ENCODE data around the gene SH3RF3. TPM values are rescaled to one million over a fixed set of nuclear protein-coding genes. Genes with fewer than 3 reads are reported as not detected.

SH3RF3 gene
- total RNA-seq, 1 experiment from 2014 or later = 0.34 TPM

DNA sequence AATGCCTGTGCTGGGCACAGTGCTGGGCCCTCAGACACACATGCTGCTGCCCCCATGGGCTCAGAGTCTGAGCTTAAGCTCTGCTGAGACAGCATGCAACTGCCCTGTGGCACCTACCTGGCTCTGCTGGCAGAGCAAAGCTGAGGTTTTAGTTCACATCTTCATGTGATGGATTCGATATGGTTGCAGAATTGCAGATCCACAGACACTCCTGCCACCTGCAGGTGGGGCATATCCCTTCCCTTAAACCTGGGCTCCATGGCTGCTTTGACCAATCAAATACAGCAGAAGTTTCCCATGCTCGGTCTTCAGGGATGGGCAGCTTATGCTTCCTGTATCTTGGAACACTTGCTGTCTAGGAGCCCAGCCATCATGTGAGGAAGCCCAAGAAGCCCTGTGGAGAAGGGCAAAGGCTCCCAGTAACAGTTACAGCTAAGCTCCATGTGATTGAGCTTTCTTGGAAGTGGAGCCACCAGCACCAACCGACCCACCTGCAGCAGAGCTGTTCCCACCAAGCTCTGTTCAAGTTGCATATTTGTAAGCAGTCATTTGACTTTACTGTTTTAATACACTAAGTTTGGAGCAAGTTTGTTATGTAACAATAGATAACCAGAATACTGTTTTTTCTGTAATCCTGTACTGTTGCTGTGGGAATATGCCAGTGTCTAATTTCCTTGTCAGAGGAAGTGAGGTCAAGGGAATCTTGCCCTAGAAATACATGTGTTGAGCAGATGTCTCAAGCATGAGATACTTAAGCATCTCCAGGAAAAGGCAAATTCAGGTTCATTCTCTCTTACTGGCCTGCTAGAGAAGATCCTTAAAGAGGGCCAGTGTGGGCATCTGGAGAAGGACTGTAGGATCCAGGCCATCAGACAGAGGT, 79.3 kb downstream of the SH3RF3 start:
- Histone ChIP-seq H3K36me3 (ENCODE audit: insufficient read depth, low read length) (no peaks in the 10 kb centered on the region), H3K9me3 (ENCODE audit: low read length) (no peaks in the 10 kb centered on the region), H3K4me3 (ENCODE audit: low read length) (no peak overlapping the region), H3K27me3 (ENCODE audit: low read length) (peaks cover 2% of the 10 kb centered on the region; the same call in 1 of the 2 replicates), H3K9ac (ENCODE audit: low read length) (no peak overlapping the region), H4K20me1 (ENCODE audit: insufficient read depth, low read depth, low read length) (no peaks in the 10 kb centered on the region), H3K27ac (ENCODE audit: low read length) (no peak overlapping the region), H2AFZ (ENCODE audit: low read length) (no peak overlapping the region), H3K79me2 (ENCODE audit: low read length) (no peaks in the 10 kb centered on the region), H3K4me1 (ENCODE audit: low read length) (peaks cover 79% of the 10 kb centered on the region), H3K9me2 (replicated peaks; ENCODE audit: insufficient read depth, low read length) (no peaks in the 10 kb centered on the region), H3K4me2 (ENCODE audit: low read depth, low read length, poor library complexity, severe bottlenecking) (no peak overlapping the region)
- DNase-seq = peak; percentile 78

DNA sequence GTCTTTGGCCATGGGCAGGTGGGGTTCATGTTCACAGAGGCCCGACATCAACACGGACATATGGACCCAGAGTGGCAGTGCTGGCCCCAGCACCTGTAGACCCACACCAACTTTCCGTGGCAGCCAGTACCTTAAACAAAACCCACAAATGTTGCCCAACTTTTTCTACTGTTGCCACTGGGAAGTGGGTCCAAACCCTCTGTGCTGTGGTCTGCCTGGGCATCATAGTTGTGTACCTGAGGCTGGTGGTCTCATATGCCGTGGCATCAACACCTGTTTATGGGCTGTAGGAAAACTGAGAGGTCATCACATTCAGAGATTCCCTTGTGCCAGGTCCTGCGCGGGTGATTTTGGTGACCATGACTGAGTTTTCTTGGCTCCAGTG, 79.9 kb downstream of the SH3RF3 start:
- no peak for DNase-seq
- Histone ChIP-seq H3K79me2 (ENCODE audit: low read length) (no peaks in the 10 kb centered on the region), H3K4me1 (ENCODE audit: low read length) (peaks cover 83% of the 10 kb centered on the region), H3K27ac (ENCODE audit: low read length) (no peak overlapping the region), H3K4me3 (ENCODE audit: low read length) (no peak overlapping the region), H4K20me1 (ENCODE audit: insufficient read depth, low read depth, low read length) (no peaks in the 10 kb centered on the region), H3K9me2 (replicated peaks; ENCODE audit: insufficient read depth, low read length) (no peaks in the 10 kb centered on the region), H3K4me2 (ENCODE audit: low read depth, low read length, poor library complexity, severe bottlenecking) (no peak overlapping the region), H3K9ac (ENCODE audit: low read length) (no peak overlapping the region), H3K36me3 (ENCODE audit: insufficient read depth, low read length) (no peaks in the 10 kb centered on the region), H2AFZ (ENCODE audit: low read length) (no peak overlapping the region), H3K27me3 (ENCODE audit: low read length) (peaks cover 2% of the 10 kb centered on the region; the same call in 1 of the 2 replicates), H3K9me3 (ENCODE audit: low read length) (no peaks in the 10 kb centered on the region)

DNA sequence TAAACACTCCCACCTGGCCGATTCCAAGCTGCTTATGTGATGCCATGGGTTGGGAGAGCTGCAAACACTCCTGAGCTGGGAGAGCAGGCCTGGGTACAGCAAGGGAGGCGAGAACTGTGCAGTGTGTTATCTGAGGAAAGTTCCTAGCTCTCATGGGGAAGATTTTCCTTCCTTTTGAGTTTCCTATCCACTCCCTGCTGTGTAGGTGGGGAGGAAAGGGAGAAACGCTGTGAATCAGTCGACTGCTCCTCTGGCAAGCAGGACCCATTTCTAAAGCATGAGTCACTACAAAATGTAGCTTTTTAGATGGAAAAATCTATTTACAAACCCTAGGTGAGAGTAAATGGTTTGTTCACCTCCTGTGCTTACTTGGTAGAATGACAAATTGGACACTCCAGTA, 80.4 kb downstream of the SH3RF3 start:
- Histone ChIP-seq H3K27me3 (ENCODE audit: low read length) (peaks cover 2% of the 10 kb centered on the region; the same call in 1 of the 2 replicates), H3K79me2 (ENCODE audit: low read length) (no peaks in the 10 kb centered on the region), H3K27ac (ENCODE audit: low read length) (no peak overlapping the region), H3K9me3 (ENCODE audit: low read length) (no peaks in the 10 kb centered on the region), H3K36me3 (ENCODE audit: insufficient read depth, low read length) (no peaks in the 10 kb centered on the region), H4K20me1 (ENCODE audit: insufficient read depth, low read depth, low read length) (no peaks in the 10 kb centered on the region), H3K9ac (ENCODE audit: low read length) (no peak overlapping the region), H3K4me3 (ENCODE audit: low read length) (no peak overlapping the region), H3K9me2 (replicated peaks; ENCODE audit: insufficient read depth, low read length) (no peaks in the 10 kb centered on the region), H3K4me1 (ENCODE audit: low read length) (peaks cover 83% of the 10 kb centered on the region), H2AFZ (ENCODE audit: low read length) (no peak overlapping the region), H3K4me2 (ENCODE audit: low read depth, low read length, poor library complexity, severe bottlenecking) (no peak overlapping the region)
- DNase-seq = no peak

DNA sequence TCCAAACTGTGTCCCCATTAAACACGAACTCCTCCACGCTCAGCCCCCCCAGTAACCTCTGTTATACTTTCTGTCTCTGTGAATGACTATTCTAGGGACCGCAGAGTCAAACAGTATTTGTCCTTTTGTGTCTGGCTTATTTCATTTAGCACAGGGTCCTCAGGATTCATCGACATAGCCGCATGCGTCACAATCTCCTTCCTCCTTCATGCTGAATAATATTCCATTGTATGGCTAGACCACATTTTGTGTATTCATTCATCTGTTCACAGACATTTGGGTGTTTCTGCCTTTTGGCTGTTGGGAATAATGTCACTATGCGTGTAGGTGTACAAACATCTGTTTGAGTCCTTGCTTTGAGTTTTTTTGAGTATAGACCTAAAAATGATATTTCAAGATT, 80.9 kb downstream of the SH3RF3 start:
- H3K36me3 ChIP-seq (ENCODE audit: insufficient read depth, low read length) = no peaks in the 10 kb centered on the region
- H2AFZ ChIP-seq (ENCODE audit: low read length) = no peak overlapping the region
- no peaks in the 10 kb centered on the region for H3K9me3 ChIP-seq (ENCODE audit: low read length)
- H3K27me3 ChIP-seq (ENCODE audit: low read length) = peaks cover 2% of the 10 kb centered on the region; the same call in 1 of the 2 replicates
- H3K9me2 ChIP-seq (replicated peaks; ENCODE audit: insufficient read depth, low read length) = no peaks in the 10 kb centered on the region
- peaks cover 86% of the 10 kb centered on the region for H3K4me1 ChIP-seq (ENCODE audit: low read length)
- H3K79me2 ChIP-seq (ENCODE audit: low read length) = no peaks in the 10 kb centered on the region
- no peak overlapping the region for H3K4me3 ChIP-seq (ENCODE audit: low read length)
- peak overlapping the region; percentile 61 for H3K4me2 ChIP-seq (ENCODE audit: low read depth, low read length, poor library complexity, severe bottlenecking)
- H4K20me1 ChIP-seq (ENCODE audit: insufficient read depth, low read depth, low read length) = no peaks in the 10 kb centered on the region
- no peak overlapping the region for H3K9ac ChIP-seq (ENCODE audit: low read length)
- H3K27ac ChIP-seq (ENCODE audit: low read length) = peak overlapping the region; percentile 59; the same call in 1 of the 2 replicates
- no peak for DNase-seq

DNA sequence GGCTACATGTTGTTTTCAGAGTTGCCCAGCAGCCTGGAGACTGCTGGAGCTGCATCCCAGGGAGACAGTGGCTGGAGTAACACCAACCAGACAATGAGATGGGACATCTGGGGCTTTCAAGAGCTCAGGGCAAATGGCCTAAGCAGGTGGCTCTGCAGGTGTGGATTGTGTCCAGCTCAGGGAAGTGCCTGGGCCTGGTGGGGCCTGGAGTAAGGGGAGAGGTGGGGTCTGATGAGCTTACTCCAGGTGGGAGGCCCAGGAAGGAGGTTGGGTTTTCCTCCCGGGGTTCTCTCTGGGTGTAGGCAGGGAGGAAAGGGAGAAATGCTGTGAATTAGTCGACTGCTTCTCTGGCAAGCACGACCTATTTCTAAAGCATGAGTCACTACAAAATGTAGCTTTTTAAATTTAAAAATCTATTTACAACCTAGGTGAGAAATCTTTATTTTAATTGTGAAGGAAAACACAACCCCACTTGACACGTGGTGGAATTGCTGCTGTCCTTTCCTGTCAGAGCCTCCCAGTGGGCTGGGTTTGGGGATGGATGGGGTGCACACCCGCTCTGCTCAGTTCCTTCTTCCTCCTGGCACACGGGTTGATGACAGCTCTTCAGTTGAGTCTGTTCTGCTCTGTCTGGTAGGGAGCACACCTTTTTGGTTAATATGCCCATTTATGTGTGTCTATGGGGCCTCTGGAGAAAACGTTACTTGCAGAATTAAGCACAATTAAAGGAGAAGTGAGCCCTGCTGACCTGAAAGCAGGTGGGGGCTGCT, 81.6 kb downstream of the SH3RF3 start:
- DNase-seq = peak; percentile 86
- Histone ChIP-seq H3K36me3 (ENCODE audit: insufficient read depth, low read length) (no peaks in the 10 kb centered on the region), H2AFZ (ENCODE audit: low read length) (no peak overlapping the region), H3K9ac (ENCODE audit: low read length) (peak overlapping the region; percentile 31), H3K79me2 (ENCODE audit: low read length) (no peaks in the 10 kb centered on the region), H3K4me1 (ENCODE audit: low read length) (peaks cover 93% of the 10 kb centered on the region), H3K27ac (ENCODE audit: low read length) (peak overlapping the region; percentile 59), H3K4me3 (ENCODE audit: low read length) (peak overlapping the region; percentile 35; the same call in 1 of the 2 replicates), H3K9me3 (ENCODE audit: low read length) (no peaks in the 10 kb centered on the region), H3K27me3 (ENCODE audit: low read length) (peaks cover 2% of the 10 kb centered on the region; the same call in 1 of the 2 replicates), H3K9me2 (replicated peaks; ENCODE audit: insufficient read depth, low read length) (no peaks in the 10 kb centered on the region), H4K20me1 (ENCODE audit: insufficient read depth, low read depth, low read length) (no peaks in the 10 kb centered on the region), H3K4me2 (ENCODE audit: low read depth, low read length, poor library complexity, severe bottlenecking) (peak overlapping the region; percentile 61)

DNA sequence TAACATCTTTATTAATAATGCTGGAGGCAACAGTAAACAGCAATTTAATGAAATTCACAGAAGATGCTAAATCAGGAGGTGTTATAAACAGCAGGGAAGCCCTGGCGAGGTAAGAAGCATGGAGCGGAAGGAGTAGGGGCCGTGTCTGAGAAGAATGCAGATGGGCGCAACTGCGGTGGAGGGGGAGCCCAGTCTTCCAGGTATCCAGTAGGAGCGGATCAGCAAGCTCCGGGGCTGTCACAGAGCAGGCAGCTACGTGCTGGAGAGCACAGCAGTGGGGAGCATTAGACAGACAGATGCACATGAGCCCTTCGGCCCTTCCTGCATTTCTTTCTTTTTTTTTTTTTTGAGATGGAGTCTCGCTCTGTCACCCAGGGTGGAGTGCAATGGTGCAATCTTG, 82.3 kb downstream of the SH3RF3 start:
- Histone ChIP-seq H4K20me1 (ENCODE audit: insufficient read depth, low read depth, low read length) (no peaks in the 10 kb centered on the region), H3K36me3 (ENCODE audit: insufficient read depth, low read length) (no peaks in the 10 kb centered on the region), H3K4me1 (ENCODE audit: low read length) (peaks cover 92% of the 10 kb centered on the region), H3K27me3 (ENCODE audit: low read length) (peaks cover 2% of the 10 kb centered on the region; the same call in 1 of the 2 replicates), H3K9me3 (ENCODE audit: low read length) (no peaks in the 10 kb centered on the region), H3K27ac (ENCODE audit: low read length) (peak overlapping the region; percentile 52; the same call in 1 of the 2 replicates), H3K9ac (ENCODE audit: low read length) (peak overlapping the region; percentile 31), H3K79me2 (ENCODE audit: low read length) (no peaks in the 10 kb centered on the region), H3K9me2 (replicated peaks; ENCODE audit: insufficient read depth, low read length) (no peaks in the 10 kb centered on the region), H3K4me2 (ENCODE audit: low read depth, low read length, poor library complexity, severe bottlenecking) (peak overlapping the region; percentile 61), H3K4me3 (ENCODE audit: low read length) (peak overlapping the region; percentile 35; the same call in 1 of the 2 replicates), H2AFZ (ENCODE audit: low read length) (no peak overlapping the region)
- no peak for DNase-seq

DNA sequence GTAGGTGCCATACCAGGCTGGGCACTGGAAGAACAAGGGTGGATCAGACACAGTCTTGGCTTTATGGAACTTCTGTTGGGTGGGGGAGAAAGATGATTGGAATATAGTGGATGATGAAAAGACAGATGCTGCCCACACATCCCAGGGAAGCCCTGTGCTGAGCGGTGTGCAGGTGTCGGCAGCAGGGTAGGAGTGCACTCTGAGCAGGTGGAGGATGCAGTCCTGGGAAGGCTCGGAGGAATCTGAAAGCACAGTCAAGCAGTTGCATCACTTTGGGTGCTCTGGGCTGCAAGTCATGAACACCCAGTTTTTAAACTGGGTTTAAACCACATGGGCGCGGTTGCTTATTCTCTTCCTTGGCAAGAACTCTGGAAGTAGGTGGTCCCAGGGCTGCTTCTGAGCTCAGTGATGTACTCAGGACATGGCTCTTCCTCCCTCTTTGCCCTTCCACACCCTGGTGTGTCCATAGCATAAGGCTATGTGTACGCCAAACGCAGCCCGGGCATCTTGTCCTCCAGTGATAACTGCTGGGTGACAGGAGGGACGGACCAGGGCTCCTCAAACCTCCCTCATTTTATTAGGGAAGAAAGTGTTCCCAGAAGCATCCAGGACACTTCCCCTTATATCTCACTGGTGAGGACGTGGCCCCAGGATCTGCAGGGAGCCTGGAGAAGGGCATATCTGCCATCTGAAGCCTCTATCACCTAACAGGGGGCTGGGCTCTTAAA, 84.0 kb downstream of the SH3RF3 start:
- H3K79me2 ChIP-seq (ENCODE audit: low read length) = no peaks in the 10 kb centered on the region
- no peaks in the 10 kb centered on the region for H4K20me1 ChIP-seq (ENCODE audit: insufficient read depth, low read depth, low read length)
- no peaks in the 10 kb centered on the region for H3K9me3 ChIP-seq (ENCODE audit: low read length)
- peak overlapping the region; percentile 38 for H3K4me2 ChIP-seq (ENCODE audit: low read depth, low read length, poor library complexity, severe bottlenecking)
- H3K36me3 ChIP-seq (ENCODE audit: insufficient read depth, low read length) = no peaks in the 10 kb centered on the region
- peak overlapping the region; percentile 68 for H3K27ac ChIP-seq (ENCODE audit: low read length)
- H3K9me2 ChIP-seq (replicated peaks; ENCODE audit: insufficient read depth, low read length) = no peaks in the 10 kb centered on the region
- H2AFZ ChIP-seq (ENCODE audit: low read length) = no peak overlapping the region
- DNase-seq = no peak
- peaks cover 85% of the 10 kb centered on the region for H3K4me1 ChIP-seq (ENCODE audit: low read length)
- peaks cover 2% of the 10 kb centered on the region; the same call in 1 of the 2 replicates for H3K27me3 ChIP-seq (ENCODE audit: low read length)
- peak overlapping the region; percentile 26; the same call in 1 of the 2 replicates for H3K4me3 ChIP-seq (ENCODE audit: low read length)
- peak overlapping the region; percentile 38; the same call in 1 of the 2 replicates for H3K9ac ChIP-seq (ENCODE audit: low read length)
